Measurements from ENCODE around the gene SLC38A2.

DNA sequence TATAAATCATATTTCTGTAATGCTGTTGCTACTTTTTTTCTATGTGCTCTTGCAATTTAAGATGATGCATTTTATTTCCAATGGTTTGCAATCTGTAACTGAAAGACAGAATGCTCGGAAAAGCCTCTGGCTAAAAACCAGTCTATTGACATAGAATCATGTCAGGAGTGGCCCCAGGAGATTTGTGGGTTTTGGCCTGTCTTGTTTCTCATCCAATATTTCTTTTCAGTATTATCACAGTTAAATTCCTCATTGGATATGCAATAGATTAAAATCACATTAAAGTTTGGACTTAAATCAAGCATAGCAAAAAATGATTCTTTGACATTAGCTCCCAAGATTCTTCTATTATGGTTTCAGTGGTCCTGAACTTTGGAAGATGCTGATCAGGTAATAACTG lies 19.1 kb upstream of the SLC38A2 start:
- TF ChIP-seq CTCF (tag by site-specific recombination; IDR thresholded peaks at IDR 0.05) (no peak), ZFP3 (tag by site-specific recombination; IDR thresholded peaks at IDR 0.05; ENCODE audit: low read depth) (no peak), ZNF549 (tag by site-specific recombination; IDR thresholded peaks at IDR 0.05) (no peak), GLI4 (tag by site-specific recombination; IDR thresholded peaks at IDR 0.05) (no peak)
